Neuronal stem cell (in vitro differentiated cells): ENCODE measurements around the gene SLC6A13.

Source experiments
- DNase-seq: peaks from one replicate; pipeline ENCODE4 v3.0.0-alpha.2; 2013; ENCODE audit warnings: low spot score
- H2AFZ ChIP-seq: one replicate; pipeline ENCODE4 v1.6.1; 2013; ENCODE audit warnings: mild to moderate bottlenecking, low read length, inconsistent platforms
- H2AK5ac ChIP-seq: 2 replicates; pipeline ENCODE4 v1.6.1; 2013; ENCODE audit warnings: low read depth, mild to moderate bottlenecking, inconsistent platforms, low read length, moderate library complexity, mixed read lengths
- H2BK120ac ChIP-seq: 2 replicates; pipeline ENCODE4 v1.6.1; 2013; ENCODE audit warnings: low read depth, mild to moderate bottlenecking, inconsistent platforms, low read length, moderate library complexity, mixed read lengths
- H2BK12ac ChIP-seq: one replicate; pipeline ENCODE4 v1.6.1; 2013; ENCODE audit warnings: low read length, inconsistent platforms
- H2BK15ac ChIP-seq: 2 replicates; pipeline ENCODE4 v1.6.1; 2013; ENCODE audit warnings: mild to moderate bottlenecking, low read length, inconsistent platforms, mixed read lengths
- H2BK5ac ChIP-seq: one replicate; pipeline ENCODE4 v1.6.1; 2013; ENCODE audit warnings: inconsistent platforms, mild to moderate bottlenecking, low read length, moderate library complexity
- H3K14ac ChIP-seq: one replicate; pipeline ENCODE4 v1.6.1; 2013; ENCODE audit warnings: low read length, inconsistent platforms
- H3K18ac ChIP-seq: 2 replicates; pipeline ENCODE4 v1.6.1; 2013; ENCODE audit warnings: low read length, inconsistent platforms
- H3K23ac ChIP-seq: 2 replicates; pipeline ENCODE4 v1.6.1; 2013; ENCODE audit warnings: low read depth, mild to moderate bottlenecking, mixed read lengths, low read length, inconsistent platforms; ENCODE audit not compliant: poor library complexity
- H3K27ac ChIP-seq: replicated peaks from 3 replicates; pipeline ENCODE4 v1.5.1; 2013; ENCODE audit warnings: low read length, inconsistent platforms
- H3K27me3 ChIP-seq, 3 experiments: 2 replicates each; pipeline ENCODE4 v1.6.1; 2013; ENCODE audit warnings: low read length in 3 of 3, mild to moderate bottlenecking in 2 of 3, inconsistent platforms in 1 of 3, low read depth in 1 of 3, mixed read lengths in 1 of 3, moderate library complexity in 1 of 3; ENCODE audit not compliant: control insufficient read depth in 3 of 3, insufficient read depth in 3 of 3
- H3K36me3 ChIP-seq, 2 donors: replicated peaks in 1 of 2; 2 replicates each; pipeline ENCODE4 v1.6.1; 2013; ENCODE audit warnings: low read length in 2 of 2; ENCODE audit not compliant: control insufficient read depth in 2 of 2, insufficient read depth in 2 of 2
- H3K4ac ChIP-seq: 2 replicates; pipeline ENCODE4 v1.6.1; 2013; ENCODE audit warnings: inconsistent platforms, mild to moderate bottlenecking, low read length, moderate library complexity
- H3K4me1 ChIP-seq, 2 donors: 1 replicate in 1 of 2; 2 replicates in 1 of 2; pipeline ENCODE4 v1.6.1; 2013; ENCODE audit warnings: low read length in 2 of 2, low read depth in 1 of 2; ENCODE audit not compliant: control insufficient read depth in 2 of 2, insufficient read depth in 1 of 2
- H3K4me2 ChIP-seq: one replicate; pipeline ENCODE4 v1.6.1; 2013; ENCODE audit warnings: mild to moderate bottlenecking, low read length, inconsistent platforms; ENCODE audit not compliant: insufficient read depth, poor library complexity, severe bottlenecking
- H3K4me3 ChIP-seq, 2 donors: 2 replicates each; pipeline ENCODE4 v1.5.1; 2013; ENCODE audit warnings: low read length in 2 of 2, mild to moderate bottlenecking in 2 of 2, inconsistent platforms in 1 of 2, moderate library complexity in 1 of 2
- H3K79me1 ChIP-seq: one replicate; pipeline ENCODE4 v1.6.1; 2013; ENCODE audit warnings: low read depth, mild to moderate bottlenecking, inconsistent platforms, low read length, moderate library complexity
- H3K9ac ChIP-seq: one replicate; pipeline ENCODE4 v1.6.1; 2013; ENCODE audit warnings: mild to moderate bottlenecking, low read depth, low read length, inconsistent platforms; ENCODE audit not compliant: poor library complexity
- H3K9me3 ChIP-seq, 2 donors: replicated peaks in 1 of 2; 2 replicates each; pipeline versions ENCODE3 to v1.6.1; 2013; ENCODE audit warnings: low read length in 2 of 2, mild to moderate bottlenecking in 2 of 2, inconsistent platforms in 1 of 2, low read depth in 1 of 2, mixed read lengths in 1 of 2, moderate library complexity in 1 of 2; ENCODE audit not compliant: control insufficient read depth in 2 of 2, insufficient read depth in 1 of 2
- H4K8ac ChIP-seq: one replicate; pipeline ENCODE4 v1.6.1; 2013; ENCODE audit warnings: low read depth, mild to moderate bottlenecking, inconsistent platforms, low read length, moderate library complexity
- H4K91ac ChIP-seq: one replicate; pipeline ENCODE4 v1.6.1; 2013; ENCODE audit warnings: low read length, low read depth, mild to moderate bottlenecking, inconsistent platforms; ENCODE audit not compliant: poor library complexity
- WGBS, 2 donors: extraction: QIAGEN DNeasy Blood & Tissue Kit; methylation state at CpG; one replicate each; pipeline ENCODE4 v1.1.7; 2013; ENCODE audit warnings: missing lambda C conversion rate in 2 of 2, mixed read lengths in 1 of 2; ENCODE audit not compliant: insufficient read length in 2 of 2, insufficient replicate concordance in 1 of 2; ENCODE audit errors: extremely low coverage in 2 of 2; 5-methylcytosine and 5-hydroxymethylcytosine counted together

SLC6A13 gene

GRCh38 chr12:295132-295531, 32.5 kb upstream of the SLC6A13 start:
- H3K9me3 ChIP-seq = peaks cover 0 to 4% of the 10 kb centered on the region in 2 donors
- no peak overlapping the region for H2BK12ac ChIP-seq
- no peak overlapping the region for H3K4me2 ChIP-seq
- no peak overlapping the region for H2BK120ac ChIP-seq
- H3K36me3 ChIP-seq = peaks cover 14 to 88% of the 10 kb centered on the region in 2 donors
- no CpG with 5 or more reads among the region's 1 CpG for WGBS, 2 donors
- H3K27ac ChIP-seq = no peak overlapping the region
- H2AFZ ChIP-seq = no peak overlapping the region
- no peak overlapping the region for H2BK15ac ChIP-seq
- no peak overlapping the region for H3K4me3 ChIP-seq
- no peak overlapping the region for H4K8ac ChIP-seq
- H3K18ac ChIP-seq = no peak overlapping the region
- no peak overlapping the region for H2AK5ac ChIP-seq
- no peaks in the 10 kb centered on the region for H3K79me1 ChIP-seq
- no peak for DNase-seq
- no peak overlapping the region for H3K4ac ChIP-seq
- H4K91ac ChIP-seq = no peak overlapping the region
- no peaks in the 10 kb centered on the region for H3K27me3 ChIP-seq
- H3K23ac ChIP-seq = no peak overlapping the region
- H2BK5ac ChIP-seq = no peak overlapping the region
- no peak overlapping the region for H3K9ac ChIP-seq
- no peak overlapping the region for H3K14ac ChIP-seq
- no peaks in the 10 kb centered on the region for H3K4me1 ChIP-seq

- Histone ChIP-seq H3K36me3 (peaks cover 14 to 91% of the 10 kb centered on the region in 2 donors), H2BK120ac (no peak overlapping the region), H2BK12ac (no peak overlapping the region), H3K4me1 (no peaks in the 10 kb centered on the region), H4K8ac (no peak overlapping the region), H3K18ac (no peak overlapping the region), H2AK5ac (no peak overlapping the region), H4K91ac (no peak overlapping the region), H2BK15ac (no peak overlapping the region), H3K4me2 (no peak overlapping the region), H2AFZ (no peak overlapping the region), H3K9me3 (no peaks in the 10 kb centered on the region), H3K27me3 (no peaks in the 10 kb centered on the region), H3K4me3 (no peak overlapping the region), H3K23ac (no peak overlapping the region), H2BK5ac (no peak overlapping the region), H3K79me1 (no peaks in the 10 kb centered on the region), H3K4ac (no peak overlapping the region), H3K9ac (no peak overlapping the region), H3K27ac (no peak overlapping the region), H3K14ac (no peak overlapping the region)
- no peak for DNase-seq
- no CpG with 5 or more reads among the region's 5 CpGs for WGBS, 2 donors
Measured at GRCh38 chr12:293199-293598, 30.6 kb upstream of the SLC6A13 start.

- no CpG with 5 or more reads among the region's 1 CpG for WGBS, 2 donors
- H2BK12ac ChIP-seq = no peak overlapping the region
- no peaks in the 10 kb centered on the region for H3K4me1 ChIP-seq
- H3K14ac ChIP-seq = no peak overlapping the region
- H2BK15ac ChIP-seq = no peak overlapping the region
- no peak for DNase-seq
- no peak overlapping the region for H3K18ac ChIP-seq
- H3K4ac ChIP-seq = no peak overlapping the region
- H4K91ac ChIP-seq = no peak overlapping the region
- H3K4me3 ChIP-seq = no peak overlapping the region
- no peaks in the 10 kb centered on the region for H3K79me1 ChIP-seq
- no peak overlapping the region for H3K4me2 ChIP-seq
- H4K8ac ChIP-seq = no peak overlapping the region
- no peaks in the 10 kb centered on the region for H3K9me3 ChIP-seq
- H3K9ac ChIP-seq = no peak overlapping the region
- H3K27ac ChIP-seq = no peak overlapping the region
- H3K23ac ChIP-seq = no peak overlapping the region
- H2AK5ac ChIP-seq = no peak overlapping the region
- H2AFZ ChIP-seq = no peak overlapping the region
- H3K36me3 ChIP-seq = peaks cover 14 to 86% of the 10 kb centered on the region in 2 donors
- no peaks in the 10 kb centered on the region for H3K27me3 ChIP-seq
- no peak overlapping the region for H2BK120ac ChIP-seq
- H2BK5ac ChIP-seq = no peak overlapping the region
Measured at GRCh38 chr12:292186-292585, 29.6 kb upstream of the SLC6A13 start.

- no peak overlapping the region for H3K4ac ChIP-seq
- peaks cover 8 to 86% of the 10 kb centered on the region in 2 donors for H3K36me3 ChIP-seq
- DNase-seq = no peak
Measured at GRCh38 chr12:291153-291723, 28.6 kb upstream of the SLC6A13 start.

More at GRCh38 chr12:291153-291723, 28.6 kb upstream of the SLC6A13 start:
- no peak overlapping the region for H2BK15ac ChIP-seq
- H3K4me3 ChIP-seq = no peak overlapping the region
- H3K4me1 ChIP-seq = no peaks in the 10 kb centered on the region
- no peak overlapping the region for H4K91ac ChIP-seq
- H2AK5ac ChIP-seq = no peak overlapping the region
- no peak overlapping the region for H2BK12ac ChIP-seq
- no peak overlapping the region for H3K4me2 ChIP-seq
- H2BK120ac ChIP-seq = no peak overlapping the region
- H3K79me1 ChIP-seq = no peaks in the 10 kb centered on the region
- H3K23ac ChIP-seq = no peak overlapping the region
- no peak overlapping the region for H3K27ac ChIP-seq
- H2AFZ ChIP-seq = no peak overlapping the region
- no peak overlapping the region for H3K18ac ChIP-seq
- no peak overlapping the region for H2BK5ac ChIP-seq
- H3K9ac ChIP-seq = no peak overlapping the region
- no peak overlapping the region for H4K8ac ChIP-seq
- no CpG with 5 or more reads among the region's 1 CpG for WGBS, 2 donors
- H3K14ac ChIP-seq = no peak overlapping the region
- H3K9me3 ChIP-seq = no peaks in the 10 kb centered on the region
- no peaks in the 10 kb centered on the region for H3K27me3 ChIP-seq
